RWPE2 (cell line): Measurements from ENCODE around the gene HOXC9.

Experiments used
- ATAC-seq: fragments of 200-7000 bp; cut with Tn5 transposase; 3 replicates; pipeline ENCODE4 v1.9.1; 2021; ENCODE audit warnings: low read depth
- DNase-seq: peaks from one replicate; pipeline ENCODE4 v3.0.0-alpha.2; 2020; ENCODE audit warnings: low spot score
- H3K27ac ChIP-seq: fragments of 450-650 bp; 2 replicates; pipeline ENCODE4 v1.5.1; 2017; ENCODE audit warnings: mild to moderate bottlenecking; ENCODE audit not compliant: poor library complexity, severe bottlenecking
- H3K27me3 ChIP-seq: fragments of 250-450 bp; sonication (Bioruptor Pico); 2 replicates; pipeline ENCODE4 v1.5.1; 2021; ENCODE audit warnings: mild to moderate bottlenecking, moderate library complexity; ENCODE audit not compliant: insufficient read depth, poor library complexity, severe bottlenecking
- H3K36me3 ChIP-seq: fragments of 250-450 bp; sonication (Bioruptor Pico); 2 replicates; pipeline ENCODE4 v1.5.1; 2020; ENCODE audit warnings: low read depth, mild to moderate bottlenecking, moderate library complexity
- H3K4me1 ChIP-seq: fragments of 250-450 bp; sonication (Bioruptor Pico); 2 replicates; pipeline ENCODE4 v1.5.1; 2021; ENCODE audit warnings: mild to moderate bottlenecking, moderate library complexity; ENCODE audit not compliant: insufficient read depth, poor library complexity, severe bottlenecking
- H3K4me3 ChIP-seq: fragments of 250-450 bp; sonication (Bioruptor Pico); 2 replicates; pipeline ENCODE4 v1.5.1; 2021; ENCODE audit warnings: mild to moderate bottlenecking, moderate library complexity; ENCODE audit not compliant: severe bottlenecking
- H3K9me3 ChIP-seq: fragments of 250-450 bp; sonication (Bioruptor Pico); 2 replicates; pipeline ENCODE4 v1.5.1; 2021; ENCODE audit warnings: mild to moderate bottlenecking, moderate library complexity; ENCODE audit not compliant: severe bottlenecking
- TF ChIP-seq, protein P1 (sequence below): fragments of 450-650 bp; IDR thresholded peaks from one replicate; pipeline ENCODE4 v1.5.1; 2017; ENCODE audit warnings: mild to moderate bottlenecking, moderate library complexity; ENCODE audit not compliant: poor library complexity, severe bottlenecking

The HOXC9 gene

DNA sequence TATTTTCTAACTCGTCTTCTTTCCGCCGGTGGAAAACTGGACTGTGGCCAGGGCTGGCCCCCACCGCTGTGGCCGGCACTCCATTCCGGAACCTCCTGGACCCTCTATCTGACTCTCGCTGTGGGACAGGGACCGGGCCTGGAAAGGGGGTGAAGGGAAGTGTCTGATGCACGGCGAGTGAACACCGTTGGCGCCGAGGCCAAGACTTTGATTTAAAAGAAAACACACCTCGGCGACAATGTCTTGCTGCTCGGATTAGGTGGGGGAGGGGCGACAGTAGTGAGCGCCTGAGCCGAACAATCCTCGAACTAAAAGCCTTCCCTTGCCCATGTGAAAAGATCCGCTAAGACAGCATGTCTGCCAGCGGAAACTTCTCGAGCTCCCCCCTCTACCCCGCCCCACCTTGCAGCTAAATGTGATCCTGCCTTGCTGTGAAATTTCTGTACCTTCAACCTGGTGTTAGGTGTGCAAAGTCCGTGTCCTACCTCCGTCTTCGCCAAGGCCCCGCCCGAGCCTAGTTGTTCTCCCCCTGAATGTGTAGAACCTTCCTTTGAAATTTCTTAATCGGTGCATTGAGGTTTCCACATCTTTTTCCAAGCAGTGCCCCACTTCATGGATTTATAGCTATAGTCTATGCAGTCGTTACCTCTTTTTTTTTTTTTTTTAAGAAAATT, 24.3 kb upstream of the HOXC9 start:
- ATAC-seq (no peak), DNase-seq (no peak)
- Histone ChIP-seq H3K27ac (no peak overlapping the region), H3K36me3 (no peaks in the 10 kb centered on the region), H3K4me1 (peaks cover 6% of the 10 kb centered on the region), H3K4me3 (peak overlapping the region; percentile 35), H3K9me3 (no peaks in the 10 kb centered on the region), H3K27me3 (peaks cover 89% of the 10 kb centered on the region)
- TF ChIP-seq, protein P1, sequence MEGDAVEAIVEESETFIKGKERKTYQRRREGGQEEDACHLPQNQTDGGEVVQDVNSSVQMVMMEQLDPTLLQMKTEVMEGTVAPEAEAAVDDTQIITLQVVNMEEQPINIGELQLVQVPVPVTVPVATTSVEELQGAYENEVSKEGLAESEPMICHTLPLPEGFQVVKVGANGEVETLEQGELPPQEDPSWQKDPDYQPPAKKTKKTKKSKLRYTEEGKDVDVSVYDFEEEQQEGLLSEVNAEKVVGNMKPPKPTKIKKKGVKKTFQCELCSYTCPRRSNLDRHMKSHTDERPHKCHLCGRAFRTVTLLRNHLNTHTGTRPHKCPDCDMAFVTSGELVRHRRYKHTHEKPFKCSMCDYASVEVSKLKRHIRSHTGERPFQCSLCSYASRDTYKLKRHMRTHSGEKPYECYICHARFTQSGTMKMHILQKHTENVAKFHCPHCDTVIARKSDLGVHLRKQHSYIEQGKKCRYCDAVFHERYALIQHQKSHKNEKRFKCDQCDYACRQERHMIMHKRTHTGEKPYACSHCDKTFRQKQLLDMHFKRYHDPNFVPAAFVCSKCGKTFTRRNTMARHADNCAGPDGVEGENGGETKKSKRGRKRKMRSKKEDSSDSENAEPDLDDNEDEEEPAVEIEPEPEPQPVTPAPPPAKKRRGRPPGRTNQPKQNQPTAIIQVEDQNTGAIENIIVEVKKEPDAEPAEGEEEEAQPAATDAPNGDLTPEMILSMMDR: no peak

GRCh38 chr12:53976172-53976822, 23.7 kb upstream of the HOXC9 start:
- peaks cover 6% of the 10 kb centered on the region for H3K4me1 ChIP-seq
- H3K36me3 ChIP-seq: no peaks in the 10 kb centered on the region
- no peak overlapping the region for H3K27ac ChIP-seq
- H3K27me3 ChIP-seq: peaks cover 89% of the 10 kb centered on the region
- H3K9me3 ChIP-seq: no peaks in the 10 kb centered on the region
- ATAC-seq: no peak
- DNase-seq: no peak
- TF ChIP-seq, protein P1: no peak
- no peak overlapping the region for H3K4me3 ChIP-seq

GRCh38 chr12:53976823-53977595, 23.0 kb upstream of the HOXC9 start:
- Histone ChIP-seq H3K27me3 (peaks cover 89% of the 10 kb centered on the region), H3K27ac (no peak overlapping the region), H3K4me1 (peaks cover 6% of the 10 kb centered on the region), H3K9me3 (no peaks in the 10 kb centered on the region), H3K4me3 (no peak overlapping the region), H3K36me3 (no peaks in the 10 kb centered on the region)
- DNase-seq (no peak), ATAC-seq (no peak)
- TF ChIP-seq, protein P1: no peak

DNA sequence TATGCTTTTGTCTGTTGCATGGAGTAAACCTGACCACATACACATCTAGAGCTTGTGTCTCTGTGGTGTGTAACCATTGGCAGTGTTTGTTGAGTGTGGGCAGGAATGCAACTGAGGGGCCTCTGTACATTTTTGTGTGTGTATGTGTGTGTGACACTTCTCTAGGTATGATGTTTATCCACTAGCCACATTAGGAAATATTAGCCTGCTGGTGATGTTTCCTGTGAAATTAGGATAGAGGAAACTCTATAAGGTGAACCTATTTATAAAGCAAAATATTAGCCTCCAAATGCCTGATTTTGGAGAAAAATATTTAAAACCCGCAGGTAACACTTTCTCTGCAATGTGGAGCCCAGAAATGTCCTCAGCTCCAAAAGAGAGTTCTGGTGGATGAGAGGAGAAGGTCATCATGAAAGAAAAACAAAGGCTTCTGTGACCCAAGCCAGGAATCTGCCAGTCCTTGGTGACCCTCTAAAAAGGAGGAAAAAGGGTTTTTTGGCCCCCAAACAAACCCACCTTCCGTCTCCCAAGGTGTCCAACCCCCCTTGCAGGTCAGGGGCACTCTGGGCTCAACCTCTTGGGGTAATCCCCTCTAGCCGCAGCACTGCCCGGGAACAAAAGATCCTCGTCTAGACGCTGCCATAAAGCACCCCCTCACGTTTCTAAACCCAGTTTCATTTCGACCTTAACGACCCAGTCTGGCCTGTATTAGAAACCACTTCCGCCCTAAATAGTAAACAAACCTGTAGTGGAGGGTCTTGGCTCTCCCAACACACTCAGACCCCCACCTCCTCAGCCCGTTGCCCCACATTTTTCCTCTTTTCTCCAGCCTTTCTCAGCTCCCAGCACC, 22.1 kb upstream of the HOXC9 start:
- Histone ChIP-seq H3K27me3 (peaks cover 89% of the 10 kb centered on the region), H3K27ac (no peak overlapping the region), H3K4me3 (no peak overlapping the region), H3K36me3 (no peaks in the 10 kb centered on the region), H3K4me1 (peaks cover 6% of the 10 kb centered on the region), H3K9me3 (no peaks in the 10 kb centered on the region)
- DNase-seq (no peak), ATAC-seq (no peak)
- TF ChIP-seq, protein P1: no peak
